Duodenal mucosa (tissue), 2 donors: ENCODE results near the gene STK10.
A peak's percentile ranks its signal among the peaks of the same experiment; 100 is the strongest.
"Not testable (repeated sequence)": the region's sequence is repeated elsewhere in the genome, so short reads cannot be mapped to it uniquely, and the experiment has no call there.

Source experiments
- H3K27ac ChIP-seq: one replicate; pipeline ENCODE4 v1.7.0; 2013; ENCODE audit warnings: low read depth, low read length
- H3K27me3 ChIP-seq, 2 donors: one replicate each; pipeline ENCODE4 v1.7.0; 2013; ENCODE audit warnings: low read length in 2 of 2, control low read depth in 1 of 2; ENCODE audit not compliant: insufficient read depth in 2 of 2, control insufficient read depth in 1 of 2
- H3K36me3 ChIP-seq, 2 donors: one replicate each; pipeline ENCODE4 v1.7.0; 2013; ENCODE audit warnings: low read length in 2 of 2, control low read depth in 1 of 2; ENCODE audit not compliant: insufficient read depth in 2 of 2, control insufficient read depth in 1 of 2
- H3K4me1 ChIP-seq, 2 donors: one replicate each; pipeline ENCODE4 v1.7.0; 2013; ENCODE audit warnings: low read length in 2 of 2, control low read depth in 1 of 2; ENCODE audit not compliant: insufficient read depth in 2 of 2, control insufficient read depth in 1 of 2
- H3K4me3 ChIP-seq, 2 donors: one replicate each; pipeline ENCODE4 v1.7.0; 2013; ENCODE audit warnings: low read length in 2 of 2, low read depth in 1 of 2
- H3K9ac ChIP-seq, 2 donors: one replicate each; pipeline ENCODE4 v1.7.0; 2013; ENCODE audit warnings: low read length in 2 of 2, low read depth in 1 of 2
- H3K9me3 ChIP-seq, 2 donors: one replicate each; pipeline ENCODE4 v1.7.0; 2013; ENCODE audit warnings: low read length in 2 of 2, control low read depth in 1 of 2; ENCODE audit not compliant: control insufficient read depth in 1 of 2

Gene STK10

GRCh38 chr5:172153695-172154094 is 34.3 kb downstream of the STK10 start:
- no peaks in the 10 kb centered on the region for H3K9me3 ChIP-seq
- H3K4me1 ChIP-seq, result peaks cover 5 to 9% of the 10 kb centered on the region in 2 donors
- H3K4me3 ChIP-seq, result no peak overlapping the region
- no peak overlapping the region for H3K9ac ChIP-seq
- peaks cover 13 to 20% of the 10 kb centered on the region in 2 donors for H3K36me3 ChIP-seq
- no peak overlapping the region for H3K27ac ChIP-seq
- no peaks in the 10 kb centered on the region for H3K27me3 ChIP-seq

DNA sequence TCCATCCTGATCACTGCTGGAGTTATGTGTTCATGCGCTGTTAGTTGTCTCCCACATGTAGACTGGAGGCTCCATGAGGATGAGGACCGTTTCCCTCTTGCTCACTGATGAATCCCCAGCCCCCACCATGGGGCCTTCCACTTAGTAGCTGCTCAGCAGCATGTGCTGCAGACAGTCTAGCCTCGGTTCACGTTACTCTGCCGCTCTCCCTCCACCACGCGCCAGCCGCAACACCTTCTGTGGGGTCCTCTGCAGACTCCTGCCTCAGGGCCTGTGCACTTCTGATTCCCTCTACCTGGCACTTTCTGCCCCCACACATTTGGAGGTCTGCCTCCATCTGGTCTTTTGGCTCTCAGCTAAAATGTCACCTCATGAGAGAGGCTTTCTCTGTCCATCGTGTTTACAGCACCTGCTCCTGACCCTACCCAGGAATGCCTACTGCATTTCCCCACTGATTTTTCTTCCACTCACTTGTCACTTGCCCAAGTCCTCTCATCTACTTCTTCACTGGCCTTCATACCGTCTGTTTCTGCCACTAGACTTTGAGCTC is 36.3 kb downstream of the STK10 start:
- Histone ChIP-seq H3K4me3 (no peak overlapping the region), H3K9ac (no peak overlapping the region), H3K27ac (no peak overlapping the region), H3K27me3 (no peaks in the 10 kb centered on the region), H3K4me1 (peaks cover 12 to 17% of the 10 kb centered on the region in 2 donors), H3K36me3 (peaks cover 13 to 27% of the 10 kb centered on the region in 2 donors), H3K9me3 (no peaks in the 10 kb centered on the region)

DNA sequence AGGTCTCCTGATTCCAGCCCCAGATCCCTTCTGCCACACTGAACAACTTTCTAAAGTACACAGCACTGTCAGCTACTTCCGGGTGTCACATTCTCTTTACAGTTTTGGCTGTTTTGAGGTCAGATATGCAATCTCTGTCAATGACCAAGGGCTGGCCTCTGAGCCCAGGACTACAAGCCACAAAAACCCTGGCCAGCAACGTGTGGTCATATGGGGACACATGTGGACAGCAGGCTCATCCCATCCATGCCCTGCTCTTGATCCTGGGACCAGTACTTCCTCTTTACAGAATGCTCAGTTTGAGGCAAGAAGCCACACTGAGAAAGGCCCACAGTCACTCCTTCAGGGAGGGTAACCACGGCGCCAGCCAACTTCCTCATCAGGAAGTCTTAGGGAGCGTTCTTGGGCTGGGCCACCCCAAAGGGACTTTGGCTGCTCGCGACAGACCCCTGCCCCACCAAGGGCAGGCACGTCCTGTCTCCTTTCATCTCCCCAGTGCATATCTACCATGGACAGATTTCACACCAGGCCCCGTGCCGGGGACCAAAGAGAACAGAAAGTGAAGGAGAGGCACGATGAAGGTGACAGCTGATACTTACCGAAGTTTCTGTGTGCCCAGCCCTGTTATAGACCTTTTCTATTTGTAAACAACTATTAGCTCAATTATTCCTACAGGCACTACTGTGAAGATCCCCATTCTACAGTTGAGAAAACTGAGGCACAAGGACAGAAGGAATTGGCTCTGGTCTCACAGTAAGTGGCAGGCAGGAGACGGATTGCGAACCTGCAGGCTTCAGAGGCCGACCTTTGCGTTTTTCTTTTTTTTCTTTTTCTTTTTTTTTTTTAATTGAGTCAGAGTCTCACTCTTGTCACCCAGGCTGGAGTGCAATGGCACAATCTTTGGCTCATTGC is 37.3 kb downstream of the STK10 start:
- H3K9me3 ChIP-seq, result no peaks in the 10 kb centered on the region
- peaks cover 5 to 23% of the 10 kb centered on the region in 2 donors for H3K36me3 ChIP-seq
- peak overlapping the region; percentile 1 for H3K9ac ChIP-seq
- peak overlapping the region; percentile 3 to 44 for H3K4me3 ChIP-seq
- no peak overlapping the region for H3K27ac ChIP-seq
- H3K4me1 ChIP-seq, result peaks cover 12 to 17% of the 10 kb centered on the region in 2 donors
- no peaks in the 10 kb centered on the region for H3K27me3 ChIP-seq

GRCh38 chr5:172149481-172149880 is 38.5 kb downstream of the STK10 start:
- peaks cover 5 to 19% of the 10 kb centered on the region in 2 donors for H3K36me3 ChIP-seq
- peaks cover 19 to 21% of the 10 kb centered on the region in 2 donors for H3K4me1 ChIP-seq
- not testable (repeated sequence) for H3K27ac ChIP-seq, H3K9me3 ChIP-seq, H3K9ac ChIP-seq, H3K27me3 ChIP-seq, H3K4me3 ChIP-seq

DNA sequence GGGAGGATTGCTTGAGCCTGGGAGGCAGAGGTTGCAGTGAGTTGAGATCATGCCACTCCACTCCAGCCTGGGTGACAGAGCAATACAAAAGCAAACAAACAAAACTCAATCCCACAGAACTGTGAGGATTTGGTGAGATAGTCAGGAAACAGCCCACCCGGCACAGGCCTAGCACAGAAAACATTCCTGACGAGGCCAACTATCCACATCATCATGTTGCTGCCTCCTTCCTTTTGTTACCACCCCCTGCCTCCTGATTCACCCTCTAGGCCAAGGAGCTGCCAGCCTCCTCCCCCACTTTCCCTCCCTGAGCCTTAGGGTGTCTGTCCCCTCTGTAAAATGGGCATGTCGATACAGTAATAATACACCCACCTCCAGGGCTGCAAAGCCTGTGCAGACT is 39.0 kb downstream of the STK10 start:
- Histone ChIP-seq H3K36me3 (peaks cover 5 to 15% of the 10 kb centered on the region in 2 donors), H3K9ac (no peak overlapping the region), H3K27me3 (no peaks in the 10 kb centered on the region), H3K4me1 (peaks cover 23 to 25% of the 10 kb centered on the region in 2 donors), H3K4me3 (no peak overlapping the region), H3K9me3 (no peaks in the 10 kb centered on the region), H3K27ac (no peak overlapping the region)

DNA sequence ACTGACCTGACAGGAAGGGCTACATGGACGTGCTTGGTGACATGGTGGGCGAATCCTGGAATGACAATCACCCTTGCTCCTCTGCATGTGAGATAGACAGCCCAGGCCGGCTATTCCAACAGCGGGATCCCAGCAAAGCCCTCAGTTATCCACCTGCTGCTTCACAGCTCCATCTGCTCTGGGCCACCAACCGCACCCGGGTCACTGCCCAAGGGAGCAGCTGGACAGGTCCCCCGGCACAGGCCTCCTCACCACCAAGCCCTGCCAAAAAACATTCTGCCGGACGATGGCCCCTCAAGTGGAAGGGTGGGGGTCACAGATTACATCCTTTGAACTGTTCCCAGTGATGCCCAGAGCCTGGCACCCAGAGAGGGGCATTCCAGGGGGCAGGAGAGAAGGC is 39.6 kb downstream of the STK10 start:
- peaks cover 5 to 15% of the 10 kb centered on the region in 2 donors for H3K36me3 ChIP-seq
- H3K4me3 ChIP-seq, result no peak overlapping the region
- no peak overlapping the region for H3K9ac ChIP-seq
- no peaks in the 10 kb centered on the region for H3K27me3 ChIP-seq
- no peaks in the 10 kb centered on the region for H3K9me3 ChIP-seq
- peaks cover 24 to 28% of the 10 kb centered on the region in 2 donors for H3K4me1 ChIP-seq
- H3K27ac ChIP-seq, result no peak overlapping the region

DNA sequence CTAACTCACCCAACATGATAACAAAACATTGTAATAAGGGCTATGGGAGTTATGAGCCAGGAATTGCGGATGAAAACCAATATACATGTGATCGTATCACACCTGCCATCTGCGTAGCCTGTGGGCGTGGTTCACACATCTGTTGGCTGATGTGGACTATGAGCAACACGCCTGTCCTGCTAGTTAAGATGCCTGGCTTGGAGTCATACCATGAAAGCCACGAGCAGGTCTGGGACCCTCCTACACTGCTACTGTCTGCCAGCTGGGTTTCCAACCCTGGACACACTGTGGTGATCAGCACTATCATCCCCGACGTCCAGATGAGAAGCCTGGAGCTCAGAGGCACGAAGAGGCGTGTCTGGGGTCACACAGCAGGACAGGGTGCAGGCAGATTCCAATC is 40.2 kb downstream of the STK10 start:
- peaks cover 24 to 31% of the 10 kb centered on the region in 2 donors for H3K4me1 ChIP-seq
- peaks cover 5 to 15% of the 10 kb centered on the region in 2 donors for H3K36me3 ChIP-seq
- H3K27me3 ChIP-seq, result no peaks in the 10 kb centered on the region
- no peak overlapping the region for H3K4me3 ChIP-seq
- H3K9me3 ChIP-seq, result no peaks in the 10 kb centered on the region
- no peak overlapping the region for H3K9ac ChIP-seq
- no peak overlapping the region for H3K27ac ChIP-seq

GRCh38 chr5:172146748-172147092 is 41.3 kb downstream of the STK10 start:
- H3K4me1 ChIP-seq, result peaks cover 28 to 36% of the 10 kb centered on the region in 2 donors
- H3K9ac ChIP-seq, result no peak overlapping the region
- no peak overlapping the region for H3K27ac ChIP-seq

GRCh38 chr5:172145870-172146747 is 41.9 kb downstream of the STK10 start:
- Histone ChIP-seq H3K27ac (no peak overlapping the region), H3K36me3 (peaks cover 0 to 8% of the 10 kb centered on the region in 2 donors), H3K4me1 (peaks cover 29 to 37% of the 10 kb centered on the region in 2 donors), H3K4me3 (no peak overlapping the region), H3K9ac (no peak overlapping the region), H3K27me3 (no peaks in the 10 kb centered on the region), H3K9me3 (no peaks in the 10 kb centered on the region)

More at GRCh38 chr5:172146748-172147092, 41.3 kb downstream of the STK10 start:
- Histone ChIP-seq H3K4me3 (no peak overlapping the region), H3K36me3 (peaks cover 0 to 9% of the 10 kb centered on the region in 2 donors), H3K9me3 (no peaks in the 10 kb centered on the region), H3K27me3 (no peaks in the 10 kb centered on the region)
